Neural crest cell (in vitro differentiated cells): Measurements from ENCODE around the gene SORCS2. TPM values are rescaled to one million over a fixed set of nuclear protein-coding genes. Genes with fewer than 3 reads are reported as not detected.
A peak's percentile ranks its signal among the peaks of the same experiment; 100 is the strongest.

Experiments
- DNase-seq: peaks from one replicate; pipeline ENCODE4 v3.0.0; 2021; ENCODE audit warnings: low read depth, mixed read lengths, low spot score
- H3K27ac Mint-ChIP-seq: one replicate; pipeline ENCODE4 v1.8.0; 2021; ENCODE audit warnings: mild to moderate bottlenecking, mixed read lengths; ENCODE audit not compliant: unreplicated experiment
- H3K27me3 Mint-ChIP-seq: 2 replicates; pipeline ENCODE4 v1.8.0; 2021; ENCODE audit warnings: low read depth, mild to moderate bottlenecking, mixed read lengths
- H3K36me3 Mint-ChIP-seq: 2 replicates; pipeline ENCODE4 v1.8.0; 2021; ENCODE audit warnings: low read depth, mild to moderate bottlenecking, mixed read lengths
- H3K4me1 Mint-ChIP-seq: 2 replicates; pipeline ENCODE4 v1.8.0; 2021; ENCODE audit warnings: mixed read lengths
- H3K4me3 Mint-ChIP-seq: one replicate; pipeline ENCODE4 v1.8.0; 2021; ENCODE audit warnings: mild to moderate bottlenecking, mixed read lengths
- H3K9me3 Mint-ChIP-seq: 2 replicates; pipeline ENCODE4 v1.8.0; 2021; ENCODE audit warnings: mixed read lengths
- CTCF ChIP-seq: fragments of 200-600 bp; sonication (generic); conservative IDR thresholded peaks from 2 replicates; pipeline ENCODE4 v1.5.0; 2021; ENCODE audit warnings: antibody characterized with exemption, mild to moderate bottlenecking
- total RNA-seq: library from RNA; stranded (reverse); gene quantifications from 2 replicates; pipeline ENCODE4 v1.2.1, GENCODE V29; 2021

The SORCS2 gene
- total RNA-seq, 1 donor from 2014 or later: 1.1 TPM

GRCh38 chr4:7425124-7425523 lies 232.8 kb downstream of the SORCS2 start:
- no peak for DNase-seq
- Mint-ChIP-seq H3K36me3 (no peaks in the 10 kb centered on the region), H3K27me3 (no peaks in the 10 kb centered on the region), H3K9me3 (no peaks in the 10 kb centered on the region), H3K27ac (peak overlapping the region; percentile 12), H3K4me1 (peaks cover 7% of the 10 kb centered on the region), H3K4me3 (no peak overlapping the region)
- TF ChIP-seq CTCF: no peak

- no peak for DNase-seq
- Mint-ChIP-seq H3K4me3 (no peak overlapping the region), H3K27ac (no peak overlapping the region), H3K9me3 (no peaks in the 10 kb centered on the region), H3K4me1 (peaks cover 7% of the 10 kb centered on the region), H3K36me3 (no peaks in the 10 kb centered on the region), H3K27me3 (no peaks in the 10 kb centered on the region)
- no peak for TF ChIP-seq CTCF
Measured at GRCh38 chr4:7425591-7426468, 233.5 kb downstream of the SORCS2 start.

- no peak for DNase-seq
Measured at GRCh38 chr4:7426525-7427171, 234.3 kb downstream of the SORCS2 start.

GRCh38 chr4:7427361-7427760 lies 235.0 kb downstream of the SORCS2 start:
- DNase-seq: no peak
- no peak overlapping the region for H3K4me3 Mint-ChIP-seq
- H3K27ac Mint-ChIP-seq: no peak overlapping the region
- TF ChIP-seq CTCF: no peak
- no peaks in the 10 kb centered on the region for H3K36me3 Mint-ChIP-seq
- H3K27me3 Mint-ChIP-seq: no peaks in the 10 kb centered on the region
- peaks cover 7% of the 10 kb centered on the region for H3K4me1 Mint-ChIP-seq
- no peaks in the 10 kb centered on the region for H3K9me3 Mint-ChIP-seq

More at GRCh38 chr4:7426525-7427171, 234.3 kb downstream of the SORCS2 start:
- H3K27ac Mint-ChIP-seq: no peak overlapping the region
- no peaks in the 10 kb centered on the region for H3K27me3 Mint-ChIP-seq
- H3K4me3 Mint-ChIP-seq: no peak overlapping the region
- H3K9me3 Mint-ChIP-seq: no peaks in the 10 kb centered on the region
- peaks cover 7% of the 10 kb centered on the region for H3K4me1 Mint-ChIP-seq
- H3K36me3 Mint-ChIP-seq: no peaks in the 10 kb centered on the region
- no peak for TF ChIP-seq CTCF

GRCh38 chr4:7427831-7428260 lies 235.5 kb downstream of the SORCS2 start:
- Mint-ChIP-seq H3K27me3 (no peaks in the 10 kb centered on the region), H3K27ac (peak overlapping the region; percentile 35), H3K36me3 (no peaks in the 10 kb centered on the region), H3K4me1 (peaks cover 7% of the 10 kb centered on the region), H3K9me3 (no peaks in the 10 kb centered on the region), H3K4me3 (no peak overlapping the region)
- no peak for DNase-seq
- no peak for TF ChIP-seq CTCF
